Chondrocyte (in vitro differentiated cells): ENCODE measurements around the gene CWC27. TPM values are rescaled to one million over a fixed set of nuclear protein-coding genes. Genes with fewer than 3 reads are reported as not detected.

Source experiments
- DNase-seq: peaks from one replicate; pipeline ENCODE4 v3.0.0; 2021; ENCODE audit warnings: mixed read lengths, low spot score
- H3K27ac Mint-ChIP-seq: one replicate; pipeline ENCODE4 v1.8.0; 2021; ENCODE audit warnings: mild to moderate bottlenecking, moderate library complexity, mixed read lengths; ENCODE audit not compliant: unreplicated experiment
- H3K27me3 Mint-ChIP-seq: 2 replicates; pipeline ENCODE4 v1.8.0; 2021; ENCODE audit warnings: low read depth, mixed read lengths
- H3K36me3 Mint-ChIP-seq: 2 replicates; pipeline ENCODE4 v1.8.0; 2021; ENCODE audit warnings: low read depth, mixed read lengths
- H3K4me1 Mint-ChIP-seq: 2 replicates; pipeline ENCODE4 v1.8.0; 2021; ENCODE audit warnings: low read depth, mild to moderate bottlenecking, mixed read lengths
- H3K4me3 Mint-ChIP-seq: one replicate; pipeline ENCODE4 v1.8.0; 2021; ENCODE audit warnings: mild to moderate bottlenecking, moderate library complexity, mixed read lengths; ENCODE audit not compliant: unreplicated experiment
- H3K9me3 Mint-ChIP-seq: 2 replicates; pipeline ENCODE4 v1.8.0; 2021; ENCODE audit warnings: low read depth, mixed read lengths
- total RNA-seq: library from RNA; stranded (reverse); gene quantifications from 3 replicates; pipeline ENCODE4 v1.2.1, GENCODE V29; 2021
- TF ChIP-seq, protein P1 (sequence below): fragments of 200-600 bp; sonication (generic); IDR thresholded peaks from 2 replicates; pipeline ENCODE4 v1.5.0; 2021; ENCODE audit warnings: antibody characterized with exemption, mild to moderate bottlenecking, moderate library complexity

Gene CWC27
- total RNA-seq, 1 donor from 2014 or later, result 19.5 TPM

DNA sequence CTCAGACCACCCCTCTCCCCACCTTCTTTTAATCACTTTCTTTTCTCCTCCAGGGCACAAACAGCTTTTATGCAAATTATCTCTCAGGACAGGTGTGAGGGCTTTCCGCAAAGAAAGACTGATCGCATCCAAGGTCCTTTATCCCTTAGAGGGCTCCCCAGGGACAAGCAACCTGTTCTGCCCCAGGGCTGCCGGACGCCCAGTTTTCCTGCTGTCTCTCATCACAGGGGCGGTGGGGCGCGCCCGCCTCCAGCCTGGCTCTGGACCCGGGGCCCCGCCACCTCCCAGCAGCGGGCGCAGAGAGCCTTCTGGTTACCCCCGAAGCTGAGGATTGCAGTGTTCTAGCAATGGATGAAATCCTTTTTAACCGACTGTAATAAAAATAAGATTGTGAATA lies 266.1 kb downstream of the CWC27 start:
- Mint-ChIP-seq H3K27ac (peak overlapping the region; percentile 86), H3K4me1 (peaks cover 39% of the 10 kb centered on the region), H3K27me3 (no peaks in the 10 kb centered on the region), H3K36me3 (no peaks in the 10 kb centered on the region), H3K9me3 (no peaks in the 10 kb centered on the region), H3K4me3 (peak overlapping the region; percentile 64)
- no peak for DNase-seq
- TF ChIP-seq, protein P1, sequence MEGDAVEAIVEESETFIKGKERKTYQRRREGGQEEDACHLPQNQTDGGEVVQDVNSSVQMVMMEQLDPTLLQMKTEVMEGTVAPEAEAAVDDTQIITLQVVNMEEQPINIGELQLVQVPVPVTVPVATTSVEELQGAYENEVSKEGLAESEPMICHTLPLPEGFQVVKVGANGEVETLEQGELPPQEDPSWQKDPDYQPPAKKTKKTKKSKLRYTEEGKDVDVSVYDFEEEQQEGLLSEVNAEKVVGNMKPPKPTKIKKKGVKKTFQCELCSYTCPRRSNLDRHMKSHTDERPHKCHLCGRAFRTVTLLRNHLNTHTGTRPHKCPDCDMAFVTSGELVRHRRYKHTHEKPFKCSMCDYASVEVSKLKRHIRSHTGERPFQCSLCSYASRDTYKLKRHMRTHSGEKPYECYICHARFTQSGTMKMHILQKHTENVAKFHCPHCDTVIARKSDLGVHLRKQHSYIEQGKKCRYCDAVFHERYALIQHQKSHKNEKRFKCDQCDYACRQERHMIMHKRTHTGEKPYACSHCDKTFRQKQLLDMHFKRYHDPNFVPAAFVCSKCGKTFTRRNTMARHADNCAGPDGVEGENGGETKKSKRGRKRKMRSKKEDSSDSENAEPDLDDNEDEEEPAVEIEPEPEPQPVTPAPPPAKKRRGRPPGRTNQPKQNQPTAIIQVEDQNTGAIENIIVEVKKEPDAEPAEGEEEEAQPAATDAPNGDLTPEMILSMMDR, result no peak

DNA sequence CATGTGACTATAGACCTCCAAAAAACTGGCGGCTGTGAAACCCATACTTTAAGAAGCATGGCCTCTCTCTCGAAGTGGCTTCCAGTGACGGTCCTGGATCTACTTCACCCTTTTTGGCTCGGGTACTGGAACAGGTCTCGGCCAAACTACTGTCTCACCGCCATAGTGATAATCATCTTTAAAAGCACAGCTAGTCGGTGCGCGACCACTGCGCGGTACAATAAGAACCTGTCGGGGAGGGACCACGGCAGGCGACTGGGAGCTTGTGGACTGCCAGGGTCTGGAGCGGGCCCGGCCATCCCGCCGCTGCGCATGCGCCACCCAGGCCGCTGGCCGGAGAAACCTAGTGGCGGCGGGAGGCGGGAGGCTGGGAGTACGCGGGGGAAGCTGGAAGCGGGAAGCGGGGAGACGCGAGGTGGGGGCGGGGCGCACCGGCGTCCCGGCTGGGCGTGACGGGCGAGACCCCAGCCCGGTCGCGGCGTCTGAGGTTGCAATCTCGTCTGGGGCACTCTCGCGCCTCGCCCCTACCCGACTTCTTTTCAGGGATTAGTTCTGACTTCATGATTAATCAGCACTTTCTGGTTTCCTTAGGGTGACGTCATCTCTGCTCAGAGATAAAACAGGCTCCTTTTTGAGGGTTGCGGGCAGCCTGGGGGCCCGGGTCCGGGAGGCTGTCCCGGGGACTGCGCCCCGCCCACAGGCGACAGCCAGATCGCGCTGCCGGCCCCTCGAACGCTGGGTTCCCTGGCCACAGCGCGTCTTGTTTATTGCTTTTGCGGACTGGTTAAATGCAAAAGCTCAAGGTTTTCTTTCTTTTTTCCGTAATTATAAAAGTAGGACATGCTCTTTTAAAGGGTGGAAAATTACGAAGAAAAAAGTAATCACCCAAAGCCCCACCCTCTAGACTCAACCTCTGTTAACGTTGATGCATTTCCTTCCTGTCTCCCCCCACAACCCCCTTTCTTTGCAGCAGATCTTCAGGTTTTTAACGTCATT lies 266.8 kb downstream of the CWC27 start:
- peak overlapping the region; percentile 86 for H3K27ac Mint-ChIP-seq
- H3K9me3 Mint-ChIP-seq, result no peaks in the 10 kb centered on the region
- peak; percentile 95 for DNase-seq
- H3K4me3 Mint-ChIP-seq, result peak overlapping the region; percentile 64
- peaks cover 39% of the 10 kb centered on the region for H3K4me1 Mint-ChIP-seq
- TF ChIP-seq, protein P1, result peak; percentile 38
- no peaks in the 10 kb centered on the region for H3K36me3 Mint-ChIP-seq
- no peaks in the 10 kb centered on the region for H3K27me3 Mint-ChIP-seq

DNA sequence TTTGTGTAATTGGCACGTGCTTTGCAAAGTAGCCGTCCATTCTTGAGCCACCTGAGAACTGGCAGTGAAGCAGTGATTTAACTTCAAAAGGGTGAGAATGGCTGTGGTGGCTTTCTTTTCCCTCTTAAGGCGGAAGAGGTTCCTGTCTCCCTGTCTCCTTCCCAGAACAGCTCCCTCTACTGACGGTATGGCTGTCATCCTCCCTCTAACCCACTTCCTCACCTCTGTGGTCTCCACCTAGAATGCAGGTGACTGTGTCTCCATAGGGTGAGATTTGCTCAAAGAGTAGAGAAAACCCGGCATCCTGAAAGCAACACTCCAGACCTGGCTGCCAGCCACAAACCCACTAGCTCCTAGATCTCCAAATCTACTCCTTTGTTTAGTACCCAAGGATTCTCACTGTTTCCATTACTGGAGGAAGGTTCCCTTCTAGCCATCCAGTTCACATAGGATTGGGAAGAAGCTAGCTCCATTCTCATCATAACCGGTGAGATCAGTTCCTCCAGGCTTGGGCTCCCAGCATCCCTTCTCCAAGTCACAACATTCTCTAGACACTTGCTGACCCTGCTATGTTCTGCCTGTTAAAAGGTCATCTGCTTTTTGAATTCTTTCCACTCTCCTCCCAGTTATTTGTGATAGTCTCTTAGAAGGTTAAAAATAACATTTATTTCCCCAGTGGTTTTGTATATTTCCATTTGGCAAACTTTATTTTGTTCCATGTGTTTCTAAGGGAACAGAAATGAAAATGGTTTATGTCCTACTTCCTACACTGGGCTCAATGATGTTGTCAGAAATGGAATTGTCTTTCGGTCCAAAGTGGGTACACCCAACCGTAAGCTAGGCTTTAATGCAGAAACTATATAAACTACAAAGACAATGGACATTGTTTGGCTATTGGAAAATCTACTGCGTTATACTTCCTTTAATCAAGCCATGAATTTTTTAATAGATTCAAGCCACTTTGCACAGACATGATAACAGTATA lies 269.4 kb downstream of the CWC27 start:
- Mint-ChIP-seq H3K9me3 (no peaks in the 10 kb centered on the region), H3K4me1 (peaks cover 62% of the 10 kb centered on the region), H3K4me3 (no peak overlapping the region), H3K36me3 (no peaks in the 10 kb centered on the region), H3K27ac (peak overlapping the region; percentile 78), H3K27me3 (no peaks in the 10 kb centered on the region)
- no peak for DNase-seq
- TF ChIP-seq, protein P1, result peak; percentile 66

DNA sequence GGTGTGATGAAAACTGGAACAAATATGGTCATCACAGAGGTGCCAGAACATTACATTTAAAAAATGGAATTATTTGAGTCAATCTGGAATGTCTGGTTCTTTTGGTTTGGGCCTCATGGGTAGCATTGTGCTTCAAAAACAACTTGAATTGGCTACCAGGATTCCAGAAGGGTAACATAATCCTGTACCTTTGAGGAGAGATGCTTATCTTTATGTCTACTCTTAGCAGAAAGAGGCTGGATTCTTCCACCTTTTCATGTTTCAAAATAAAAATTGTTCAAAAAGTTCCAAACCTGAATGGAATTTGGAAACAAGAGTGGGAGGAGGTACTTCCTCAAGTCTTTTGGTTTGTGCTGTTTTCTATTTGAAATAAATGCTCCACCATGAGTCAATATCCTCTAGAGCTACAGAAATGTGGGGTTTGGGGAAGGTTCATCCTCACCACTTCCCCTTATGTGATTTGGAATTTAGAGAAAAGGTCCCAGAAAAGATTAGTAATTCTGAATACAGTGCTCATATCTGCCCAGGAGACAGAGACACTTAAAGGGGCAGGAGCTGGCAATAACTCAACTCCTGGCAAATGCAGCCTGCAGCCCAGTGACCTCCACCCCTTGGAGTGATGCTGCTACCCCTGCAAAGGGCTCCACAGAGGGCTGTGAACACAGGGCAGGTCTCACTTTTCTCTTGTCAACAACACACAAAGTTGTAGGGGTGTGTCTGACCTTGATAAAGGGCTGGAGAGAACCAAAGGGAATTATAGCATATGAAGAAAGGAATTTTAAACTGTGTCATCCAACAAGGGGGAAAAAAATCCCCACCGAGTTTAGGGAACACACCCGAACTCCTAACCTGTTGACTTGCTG lies 272.8 kb downstream of the CWC27 start:
- no peaks in the 10 kb centered on the region for H3K27me3 Mint-ChIP-seq
- no peaks in the 10 kb centered on the region for H3K9me3 Mint-ChIP-seq
- H3K4me1 Mint-ChIP-seq, result peaks cover 48% of the 10 kb centered on the region
- no peaks in the 10 kb centered on the region for H3K36me3 Mint-ChIP-seq
- TF ChIP-seq, protein P1, result no peak
- no peak for DNase-seq
- H3K27ac Mint-ChIP-seq, result peak overlapping the region; percentile 76
- H3K4me3 Mint-ChIP-seq, result no peak overlapping the region
